Myocyte (in vitro differentiated cells): Measurements from ENCODE around the gene ADAM21. TPM values are rescaled to one million over a fixed set of nuclear protein-coding genes. Genes with fewer than 3 reads are reported as not detected.
"Not testable (repeated sequence)": the region's sequence is repeated elsewhere in the genome, so short reads cannot be mapped to it uniquely, and the experiment has no call there.

Experiments
- DNase-seq: peaks from one replicate; pipeline ENCODE4 v3.0.0-alpha.2; 2012; ENCODE audit warnings: low read depth
- total RNA-seq: library from RNA; depleted of rRNA; stranded (reverse); fragments of >200 nt; gene quantifications from 2 replicates; pipeline ENCODE4 v1.2.3, GENCODE V29; 2014

Gene ADAM21
- total RNA-seq, 1 donor from 2014 or later = 0.67 TPM

DNA sequence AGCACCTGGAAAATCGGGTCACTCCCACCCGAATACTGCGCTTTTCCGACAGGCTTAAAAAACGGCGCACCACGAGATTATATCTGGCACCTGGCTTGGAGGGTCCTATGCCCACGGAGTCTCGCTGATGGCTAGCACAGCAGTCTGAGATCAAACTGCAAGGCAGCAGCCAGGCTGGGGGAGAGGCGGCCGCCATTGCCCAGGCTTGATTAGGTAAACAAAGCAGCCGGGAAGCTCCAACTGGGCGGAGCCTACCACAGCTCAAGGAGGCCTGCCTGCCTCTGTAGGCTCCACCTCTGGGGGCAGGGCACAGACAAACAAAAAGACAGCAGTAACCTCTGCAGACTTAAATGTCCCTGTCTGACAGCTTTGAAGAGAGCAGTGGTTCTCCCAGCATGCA, 23.5 kb downstream of the ADAM21 start:
- not testable (repeated sequence) for DNase-seq

DNA sequence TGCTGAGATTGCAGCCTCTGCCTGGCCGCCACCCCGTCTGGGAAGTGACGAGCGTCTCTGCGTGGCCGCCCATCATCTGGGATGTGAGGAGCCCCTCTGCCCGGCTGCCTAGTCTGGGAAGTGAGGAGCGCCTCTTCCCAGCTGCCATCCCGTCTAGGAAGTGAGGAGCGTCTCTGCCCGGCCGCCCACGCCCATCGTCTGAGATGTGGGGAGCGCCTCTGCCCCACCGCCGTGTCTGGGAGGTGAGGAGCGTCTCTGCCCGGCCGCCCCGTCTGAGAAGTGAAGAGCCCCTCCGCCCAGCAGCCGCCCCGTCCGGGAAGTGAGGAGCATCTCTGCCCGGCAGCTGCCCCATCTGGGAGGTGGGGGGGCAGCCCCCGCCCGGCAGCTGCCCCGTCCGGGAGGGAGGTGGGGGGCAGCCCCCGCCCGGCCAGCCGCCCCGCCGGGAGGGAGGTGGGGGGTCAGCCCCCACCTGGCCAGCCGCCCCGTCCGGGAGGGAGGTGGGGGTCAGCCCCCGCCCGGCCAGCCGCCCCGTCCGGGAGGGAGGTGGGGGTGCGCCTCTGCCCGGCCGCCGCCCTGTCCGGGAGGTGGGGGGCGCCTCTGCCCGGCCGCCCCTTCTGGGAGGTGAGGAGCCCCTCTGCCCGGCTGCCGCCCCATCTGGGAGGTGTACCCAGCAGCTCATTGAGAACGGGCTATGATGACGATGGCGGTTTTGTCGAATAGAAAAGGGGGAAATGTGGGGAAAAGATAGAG, 25.6 kb downstream of the ADAM21 start:
- not testable (repeated sequence) for DNase-seq

DNA sequence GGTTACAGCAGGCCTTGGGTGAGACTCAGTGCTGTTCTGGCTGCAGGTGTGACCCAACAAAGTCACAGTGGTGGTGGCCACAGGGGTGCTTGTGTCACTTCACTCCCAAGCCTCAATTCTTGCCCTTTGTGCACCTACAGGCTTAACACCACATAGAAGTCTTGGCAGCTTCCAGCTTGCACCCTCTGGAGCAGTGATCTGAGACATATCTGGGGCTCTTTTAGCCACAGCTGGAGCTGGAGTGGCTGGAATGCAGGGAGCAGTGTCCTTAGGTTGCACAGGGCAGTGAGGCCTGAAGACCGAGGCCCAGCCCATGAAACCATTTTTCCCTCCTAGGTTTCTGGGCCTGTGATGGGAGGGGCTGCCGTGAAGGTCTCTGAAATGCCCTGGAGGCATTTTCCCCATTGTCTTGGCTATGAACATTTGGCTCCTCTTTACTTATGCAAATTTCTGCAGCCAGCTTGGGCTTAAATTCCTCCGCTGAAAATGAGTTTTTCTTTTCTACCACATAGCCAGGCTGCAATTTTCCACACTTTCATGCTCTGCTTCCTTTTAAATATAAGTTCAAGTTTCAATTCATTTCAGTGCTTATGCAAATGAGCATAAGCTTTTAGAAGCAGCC, 37.7 kb downstream of the ADAM21 start:
- DNase-seq = no peak

DNA sequence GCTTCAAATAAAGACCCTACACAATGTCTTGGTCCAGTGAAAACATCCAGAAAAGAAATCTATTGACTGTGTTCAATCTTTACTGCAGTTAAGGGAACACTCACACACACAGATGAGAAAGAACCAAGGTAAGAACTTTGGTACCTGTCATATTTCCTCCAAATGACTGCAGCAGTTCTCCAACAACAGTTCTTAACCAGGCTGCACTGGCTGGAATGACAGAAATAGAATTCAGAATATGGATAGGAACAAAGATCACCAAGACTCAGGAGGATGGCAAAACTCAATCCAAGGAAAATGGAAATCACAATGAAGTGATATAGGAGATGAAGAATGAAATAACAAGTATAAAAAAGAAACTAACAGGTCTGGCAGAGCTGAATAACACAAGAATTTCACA, 46.2 kb downstream of the ADAM21 start:
- DNase-seq = no peak

Other genes starting within 250 kb of the ADAM21 start
- 36.3 and 37.8 TPM in 2 replicates for gene COX16, start 92.5 kb upstream of the ADAM21 start, total RNA-seq
- 23.9 and 33.3 TPM in 2 replicates for gene SYNJ2BP, start 35.1 kb upstream of the ADAM21 start, total RNA-seq
- gene ADAM20, start 82.8 kb downstream of the ADAM21 start, total RNA-seq = 0.64 and 0.88 TPM in 2 replicates
- gene MED6, start 148.5 kb downstream of the ADAM21 start, total RNA-seq = 25.5 and 29.2 TPM in 2 replicates
- 39.5 and 61.5 TPM in 2 replicates for gene TTC9, start 189.7 kb downstream of the ADAM21 start, total RNA-seq